SK-N-SH treated with all-trans-retinoic acid at 6 μM for 48 hours (cell line): Measurements from ENCODE around the gene VTI1A.

ENCODE experiments used
- ATAC-seq: fragments of 200-7000 bp; cut with Tn5 transposase; 3 replicates; pipeline ENCODE4 v1.9.1; 2020; ENCODE audit warnings: mild to moderate bottlenecking, moderate library complexity
- ARNTL ChIP-seq: fragments of 450-650 bp; formaldehyde crosslinking; IDR thresholded peaks from 2 replicates; pipeline ENCODE4 v1.5.0; 2020; ENCODE audit warnings: low read depth, mild to moderate bottlenecking, moderate library complexity, borderline replicate concordance
- BACH2 ChIP-seq: fragments of 250-450 bp; sonication (Bioruptor Pico); IDR thresholded peaks from 2 replicates; pipeline ENCODE4 v1.9.0; 2021; ENCODE audit warnings: mild to moderate bottlenecking, borderline replicate concordance
- CSDC2 ChIP-seq: fragments of 250-450 bp; sonication (Bioruptor Pico); IDR thresholded peaks from 2 replicates; pipeline ENCODE4 v1.5.0; 2020; ENCODE audit warnings: mild to moderate bottlenecking, moderate library complexity
- ESRRG ChIP-seq: fragments of 250-450 bp; sonication (Bioruptor Pico); IDR thresholded peaks from 2 replicates; pipeline ENCODE4 v1.6.1; 2021; ENCODE audit warnings: mild to moderate bottlenecking
- GLIS3 ChIP-seq: fragments of 250-450 bp; sonication (Bioruptor Pico); IDR thresholded peaks from 2 replicates; pipeline ENCODE4 v1.5.0; 2020; ENCODE audit warnings: mild to moderate bottlenecking, moderate library complexity
- ISL1 ChIP-seq: fragments of 250-450 bp; sonication (Bioruptor Pico); IDR thresholded peaks from 2 replicates; pipeline ENCODE4 v2.1.2; 2022; ENCODE audit warnings: mild to moderate bottlenecking, moderate library complexity
- OSR1 ChIP-seq: fragments of 250-450 bp; sonication (Bioruptor Pico); IDR thresholded peaks from 2 replicates; pipeline ENCODE4 v1.8.0; 2022; ENCODE audit warnings: moderate library complexity, mild to moderate bottlenecking, inconsistent platforms
- PPARA ChIP-seq: fragments of 250-450 bp; sonication (Bioruptor Pico); IDR thresholded peaks from 2 replicates; pipeline ENCODE4 v1.5.0; 2020; ENCODE audit warnings: mild to moderate bottlenecking, borderline replicate concordance
- RARB ChIP-seq: fragments of 250-450 bp; sonication (Bioruptor Pico); IDR thresholded peaks from 2 replicates; pipeline ENCODE4 v1.8.0; 2021; ENCODE audit warnings: mild to moderate bottlenecking, moderate library complexity
- SNAI2 ChIP-seq: fragments of 250-450 bp; sonication (Bioruptor Pico); IDR thresholded peaks from 2 replicates; pipeline ENCODE4 v1.5.0; 2020; ENCODE audit warnings: mild to moderate bottlenecking, moderate library complexity
- TCF4 ChIP-seq: fragments of 250-450 bp; sonication (Bioruptor Pico); IDR thresholded peaks from 2 replicates; pipeline ENCODE4 v1.8.0; 2021; ENCODE audit warnings: mild to moderate bottlenecking, moderate library complexity, borderline replicate concordance
- TOX ChIP-seq: fragments of 250-450 bp; sonication (Bioruptor Pico); IDR thresholded peaks from 2 replicates; pipeline ENCODE4 v1.8.0; 2021; ENCODE audit warnings: mild to moderate bottlenecking, moderate library complexity, borderline replicate concordance
- ZC3H10 ChIP-seq: fragments of 250-450 bp; sonication (Bioruptor Pico); IDR thresholded peaks from 2 replicates; pipeline ENCODE4 v1.5.1; 2021; ENCODE audit warnings: mild to moderate bottlenecking, moderate library complexity
- ZFP3 ChIP-seq: fragments of 250-450 bp; sonication (Bioruptor Pico); IDR thresholded peaks from 2 replicates; pipeline ENCODE4 v1.5.0; 2020; ENCODE audit warnings: mild to moderate bottlenecking, moderate library complexity
- ZFP30 ChIP-seq: fragments of 450-650 bp; formaldehyde crosslinking; IDR thresholded peaks from 2 replicates; pipeline ENCODE4 v1.5.0; 2022; ENCODE audit warnings: mild to moderate bottlenecking, moderate library complexity
- ZNF565 ChIP-seq: fragments of 450-650 bp; formaldehyde crosslinking; conservative IDR thresholded peaks from 2 replicates; pipeline ENCODE4 v1.5.0; 2020; ENCODE audit warnings: low read depth, mild to moderate bottlenecking, moderate library complexity
- ZNF70 ChIP-seq: fragments of 450-650 bp; formaldehyde crosslinking; IDR thresholded peaks from 2 replicates; pipeline ENCODE4 v1.5.0; 2020; ENCODE audit warnings: mild to moderate bottlenecking, moderate library complexity
- ZNF8 ChIP-seq: fragments of 450-650 bp; formaldehyde crosslinking; IDR thresholded peaks from 2 replicates; pipeline ENCODE4 v1.5.0; 2020; ENCODE audit warnings: mild to moderate bottlenecking, moderate library complexity
- TF ChIP-seq, protein P1 (sequence below): fragments of 250-450 bp; sonication (Bioruptor Pico); IDR thresholded peaks from 2 replicates; pipeline ENCODE4 v1.5.1; 2021; ENCODE audit warnings: mild to moderate bottlenecking, moderate library complexity
- TF ChIP-seq, protein P2 (sequence below): fragments of 250-450 bp; sonication (Bioruptor Pico); IDR thresholded peaks from 2 replicates; pipeline ENCODE4 v1.8.0; 2021; ENCODE audit warnings: low read depth, mild to moderate bottlenecking, moderate library complexity, borderline replicate concordance
- TF ChIP-seq, protein P3 (sequence below): fragments of 250-450 bp; sonication (Bioruptor Pico); IDR thresholded peaks from 2 replicates; pipeline ENCODE4 v1.8.0; 2020; ENCODE audit warnings: mild to moderate bottlenecking, moderate library complexity, borderline replicate concordance
- TF ChIP-seq, protein P4 (sequence below): fragments of 250-450 bp; sonication (Bioruptor Pico); IDR thresholded peaks from 2 replicates; pipeline ENCODE4 v1.5.1; 2020; ENCODE audit warnings: low read depth, mild to moderate bottlenecking, moderate library complexity
- TF ChIP-seq, protein P5 (sequence below): fragments of 250-450 bp; sonication (Bioruptor Pico); IDR thresholded peaks from 2 replicates; pipeline ENCODE4 v1.5.0; 2020; ENCODE audit warnings: mild to moderate bottlenecking, moderate library complexity

The VTI1A gene

DNA sequence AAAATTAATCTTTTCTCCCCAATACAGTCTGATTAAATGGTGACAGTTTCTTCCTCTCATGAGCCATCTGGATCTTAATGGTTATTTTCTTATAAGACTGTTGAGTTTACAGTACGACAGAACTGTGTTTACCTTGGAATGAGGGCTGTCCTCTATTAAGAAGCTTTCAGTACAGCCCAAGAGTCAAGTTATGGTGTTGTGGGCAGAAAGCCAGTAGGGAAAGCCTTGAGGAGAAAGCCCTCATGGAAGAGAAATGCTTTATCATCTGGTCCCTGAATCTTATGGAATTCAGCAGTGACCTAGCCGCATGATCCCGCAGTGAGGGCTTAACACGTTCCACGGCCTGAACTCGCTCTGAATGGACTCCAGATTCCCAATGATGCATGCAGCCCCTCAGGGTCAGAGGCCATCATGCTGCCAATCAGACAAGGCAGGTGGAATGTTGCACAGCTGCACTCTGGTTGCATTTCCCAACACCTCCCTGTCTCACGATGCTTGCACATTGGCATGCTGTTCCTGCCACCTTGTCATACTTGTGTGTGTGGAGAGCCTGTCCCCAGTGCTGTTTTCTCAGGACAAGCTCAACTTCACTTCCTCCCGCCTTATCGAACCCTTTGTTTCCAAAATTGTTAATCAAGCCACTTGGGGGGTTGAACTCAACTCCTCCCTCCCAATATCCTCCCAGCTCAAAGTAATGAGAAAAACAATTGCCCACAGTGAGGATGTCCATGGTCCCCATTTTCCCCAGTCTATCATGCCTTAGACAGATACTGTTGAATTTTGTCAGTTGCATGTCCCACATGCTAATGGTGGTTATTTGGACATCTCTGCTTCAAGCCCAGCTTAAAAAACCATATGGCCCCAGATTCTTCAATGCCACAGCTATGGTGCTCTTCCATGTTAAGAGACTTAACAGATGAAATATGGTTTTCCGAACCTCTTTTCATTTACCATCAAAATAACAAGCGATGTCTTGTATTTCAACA, 291.9 kb downstream of the VTI1A start:
- TF ChIP-seq ZFP30 (CRISPR knock-in tag) (no peak), ZC3H10 (no peak), ISL1 (CRISPR knock-in tag) (no peak), TOX (no peak), ZNF8 (CRISPR knock-in tag) (no peak), SNAI2 (CRISPR knock-in tag) (no peak), RARB (CRISPR knock-in tag) (no peak), GLIS3 (CRISPR knock-in tag) (no peak), ESRRG (CRISPR knock-in tag) (no peak), PPARA (CRISPR knock-in tag) (no peak), CSDC2 (CRISPR knock-in tag) (no peak), BACH2 (CRISPR knock-in tag) (no peak)
- TF ChIP-seq, protein P1, sequence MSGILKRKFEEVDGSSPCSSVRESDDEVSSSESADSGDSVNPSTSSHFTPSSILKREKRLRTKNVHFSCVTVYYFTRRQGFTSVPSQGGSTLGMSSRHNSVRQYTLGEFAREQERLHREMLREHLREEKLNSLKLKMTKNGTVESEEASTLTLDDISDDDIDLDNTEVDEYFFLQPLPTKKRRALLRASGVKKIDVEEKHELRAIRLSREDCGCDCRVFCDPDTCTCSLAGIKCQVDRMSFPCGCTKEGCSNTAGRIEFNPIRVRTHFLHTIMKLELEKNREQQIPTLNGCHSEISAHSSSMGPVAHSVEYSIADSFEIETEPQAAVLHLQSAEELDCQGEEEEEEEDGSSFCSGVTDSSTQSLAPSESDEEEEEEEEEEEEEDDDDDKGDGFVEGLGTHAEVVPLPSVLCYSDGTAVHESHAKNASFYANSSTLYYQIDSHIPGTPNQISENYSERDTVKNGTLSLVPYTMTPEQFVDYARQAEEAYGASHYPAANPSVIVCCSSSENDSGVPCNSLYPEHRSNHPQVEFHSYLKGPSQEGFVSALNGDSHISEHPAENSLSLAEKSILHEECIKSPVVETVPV (CRISPR knock-in tag) = no peak
- TF ChIP-seq, protein P2, sequence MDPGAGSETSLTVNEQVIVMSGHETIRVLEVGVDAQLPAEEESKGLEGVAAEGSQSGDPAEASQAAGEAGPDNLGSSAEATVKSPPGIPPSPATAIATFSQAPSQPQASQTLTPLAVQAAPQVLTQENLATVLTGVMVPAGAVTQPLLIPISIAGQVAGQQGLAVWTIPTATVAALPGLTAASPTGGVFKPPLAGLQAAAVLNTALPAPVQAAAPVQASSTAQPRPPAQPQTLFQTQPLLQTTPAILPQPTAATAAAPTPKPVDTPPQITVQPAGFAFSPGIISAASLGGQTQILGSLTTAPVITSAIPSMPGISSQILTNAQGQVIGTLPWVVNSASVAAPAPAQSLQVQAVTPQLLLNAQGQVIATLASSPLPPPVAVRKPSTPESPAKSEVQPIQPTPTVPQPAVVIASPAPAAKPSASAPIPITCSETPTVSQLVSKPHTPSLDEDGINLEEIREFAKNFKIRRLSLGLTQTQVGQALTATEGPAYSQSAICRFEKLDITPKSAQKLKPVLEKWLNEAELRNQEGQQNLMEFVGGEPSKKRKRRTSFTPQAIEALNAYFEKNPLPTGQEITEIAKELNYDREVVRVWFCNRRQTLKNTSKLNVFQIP (CRISPR knock-in tag) = no peak
- no peak for ATAC-seq

DNA sequence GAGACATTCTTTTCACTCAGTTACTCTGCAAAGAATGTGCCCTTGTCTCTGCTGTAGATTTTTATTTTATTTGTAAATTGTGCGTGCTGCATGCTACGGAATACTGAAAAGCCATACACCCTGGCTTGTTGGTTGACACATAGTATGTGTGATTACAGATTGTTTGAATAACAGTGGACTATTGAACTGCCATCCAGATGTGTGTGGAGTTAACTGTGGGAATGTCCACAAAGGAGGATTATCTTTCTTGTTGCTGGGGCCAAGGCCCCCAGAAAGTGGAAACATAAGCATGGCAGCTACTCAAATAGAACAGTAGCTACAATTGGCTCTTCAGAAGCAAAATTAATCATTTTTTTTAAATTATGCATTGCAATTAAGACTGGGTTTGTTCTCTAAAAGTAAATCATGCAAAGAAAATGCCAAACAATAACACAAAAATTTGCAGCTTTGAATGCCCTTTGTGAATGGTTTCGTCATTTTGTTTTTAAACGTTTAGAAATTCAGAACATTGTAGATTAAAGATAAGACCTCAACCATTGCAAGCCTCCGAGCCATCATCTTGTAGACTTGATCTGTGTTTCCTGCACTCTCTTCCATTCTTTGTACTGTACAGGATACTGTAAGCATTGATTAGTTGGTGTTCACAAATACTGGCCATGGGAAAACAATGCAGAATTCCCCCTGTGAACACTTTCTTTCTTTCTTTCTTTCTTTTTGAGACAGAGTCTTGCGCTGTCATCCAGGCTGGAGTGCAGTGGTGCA, 292.8 kb downstream of the VTI1A start:
- ATAC-seq = no peak
- no peak for TF ChIP-seq ARNTL (CRISPR knock-in tag)
- TF ChIP-seq, protein P3, sequence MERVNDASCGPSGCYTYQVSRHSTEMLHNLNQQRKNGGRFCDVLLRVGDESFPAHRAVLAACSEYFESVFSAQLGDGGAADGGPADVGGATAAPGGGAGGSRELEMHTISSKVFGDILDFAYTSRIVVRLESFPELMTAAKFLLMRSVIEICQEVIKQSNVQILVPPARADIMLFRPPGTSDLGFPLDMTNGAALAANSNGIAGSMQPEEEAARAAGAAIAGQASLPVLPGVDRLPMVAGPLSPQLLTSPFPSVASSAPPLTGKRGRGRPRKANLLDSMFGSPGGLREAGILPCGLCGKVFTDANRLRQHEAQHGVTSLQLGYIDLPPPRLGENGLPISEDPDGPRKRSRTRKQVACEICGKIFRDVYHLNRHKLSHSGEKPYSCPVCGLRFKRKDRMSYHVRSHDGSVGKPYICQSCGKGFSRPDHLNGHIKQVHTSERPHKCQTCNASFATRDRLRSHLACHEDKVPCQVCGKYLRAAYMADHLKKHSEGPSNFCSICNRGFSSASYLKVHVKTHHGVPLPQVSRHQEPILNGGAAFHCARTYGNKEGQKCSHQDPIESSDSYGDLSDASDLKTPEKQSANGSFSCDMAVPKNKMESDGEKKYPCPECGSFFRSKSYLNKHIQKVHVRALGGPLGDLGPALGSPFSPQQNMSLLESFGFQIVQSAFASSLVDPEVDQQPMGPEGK (CRISPR knock-in tag) = no peak
- TF ChIP-seq CSDC2 (CRISPR knock-in tag) = no peak
- TF ChIP-seq GLIS3 (CRISPR knock-in tag) = no peak
- no peak for TF ChIP-seq ZNF8 (CRISPR knock-in tag)
- no peak for TF ChIP-seq PPARA (CRISPR knock-in tag)
- TF ChIP-seq, protein P4, sequence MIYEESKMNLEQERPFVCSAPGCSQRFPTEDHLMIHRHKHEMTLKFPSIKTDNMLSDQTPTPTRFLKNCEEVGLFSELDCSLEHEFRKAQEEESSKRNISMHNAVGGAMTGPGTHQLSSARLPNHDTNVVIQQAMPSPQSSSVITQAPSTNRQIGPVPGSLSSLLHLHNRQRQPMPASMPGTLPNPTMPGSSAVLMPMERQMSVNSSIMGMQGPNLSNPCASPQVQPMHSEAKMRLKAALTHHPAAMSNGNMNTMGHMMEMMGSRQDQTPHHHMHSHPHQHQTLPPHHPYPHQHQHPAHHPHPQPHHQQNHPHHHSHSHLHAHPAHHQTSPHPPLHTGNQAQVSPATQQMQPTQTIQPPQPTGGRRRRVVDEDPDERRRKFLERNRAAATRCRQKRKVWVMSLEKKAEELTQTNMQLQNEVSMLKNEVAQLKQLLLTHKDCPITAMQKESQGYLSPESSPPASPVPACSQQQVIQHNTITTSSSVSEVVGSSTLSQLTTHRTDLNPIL = no peak
- TF ChIP-seq ISL1 (CRISPR knock-in tag) = no peak
- TF ChIP-seq ESRRG (CRISPR knock-in tag) = no peak
- no peak for TF ChIP-seq ZFP3
- TF ChIP-seq, protein P5, sequence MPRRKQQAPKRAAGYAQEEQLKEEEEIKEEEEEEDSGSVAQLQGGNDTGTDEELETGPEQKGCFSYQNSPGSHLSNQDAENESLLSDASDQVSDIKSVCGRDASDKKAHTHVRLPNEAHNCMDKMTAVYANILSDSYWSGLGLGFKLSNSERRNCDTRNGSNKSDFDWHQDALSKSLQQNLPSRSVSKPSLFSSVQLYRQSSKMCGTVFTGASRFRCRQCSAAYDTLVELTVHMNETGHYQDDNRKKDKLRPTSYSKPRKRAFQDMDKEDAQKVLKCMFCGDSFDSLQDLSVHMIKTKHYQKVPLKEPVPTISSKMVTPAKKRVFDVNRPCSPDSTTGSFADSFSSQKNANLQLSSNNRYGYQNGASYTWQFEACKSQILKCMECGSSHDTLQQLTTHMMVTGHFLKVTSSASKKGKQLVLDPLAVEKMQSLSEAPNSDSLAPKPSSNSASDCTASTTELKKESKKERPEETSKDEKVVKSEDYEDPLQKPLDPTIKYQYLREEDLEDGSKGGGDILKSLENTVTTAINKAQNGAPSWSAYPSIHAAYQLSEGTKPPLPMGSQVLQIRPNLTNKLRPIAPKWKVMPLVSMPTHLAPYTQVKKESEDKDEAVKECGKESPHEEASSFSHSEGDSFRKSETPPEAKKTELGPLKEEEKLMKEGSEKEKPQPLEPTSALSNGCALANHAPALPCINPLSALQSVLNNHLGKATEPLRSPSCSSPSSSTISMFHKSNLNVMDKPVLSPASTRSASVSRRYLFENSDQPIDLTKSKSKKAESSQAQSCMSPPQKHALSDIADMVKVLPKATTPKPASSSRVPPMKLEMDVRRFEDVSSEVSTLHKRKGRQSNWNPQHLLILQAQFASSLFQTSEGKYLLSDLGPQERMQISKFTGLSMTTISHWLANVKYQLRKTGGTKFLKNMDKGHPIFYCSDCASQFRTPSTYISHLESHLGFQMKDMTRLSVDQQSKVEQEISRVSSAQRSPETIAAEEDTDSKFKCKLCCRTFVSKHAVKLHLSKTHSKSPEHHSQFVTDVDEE = no peak
- TF ChIP-seq TCF4 = no peak
- no peak for TF ChIP-seq ZFP30 (CRISPR knock-in tag)
- no peak for TF ChIP-seq ZNF565
- TF ChIP-seq, protein P1 (CRISPR knock-in tag) = no peak
- no peak for TF ChIP-seq ZNF70 (CRISPR knock-in tag)
- TF ChIP-seq SNAI2 (CRISPR knock-in tag) = no peak
- TF ChIP-seq, protein P2 (CRISPR knock-in tag) = no peak
- no peak for TF ChIP-seq OSR1 (CRISPR knock-in tag)
